T-helper 2 cell treated with Interferon-gamma antibody and Interleukin-4, amounts not matched to agents 100 ng/mL and 5 ng/mL, for 36 hours (primary cell): ENCODE data around the gene SLC35G3. TPM values are rescaled to one million over a fixed set of nuclear protein-coding genes. Genes with fewer than 3 reads are reported as not detected.

Experiments used
- total RNA-seq: library from RNA; stranded (reverse); gene quantifications from 2 replicates; pipeline ENCODE4 v1.2.3, GENCODE V29; 2022

The SLC35G3 gene
- total RNA-seq, 1 donor from 2014 or later: not detected

Other genes with a start within 250 kb of the SLC35G3 start
- gene CCT6B, start 232.9 kb downstream of the SLC35G3 start, total RNA-seq: 0.86 and 1.9 TPM in 2 replicates
- gene ZNF830, start 232.9 kb downstream of the SLC35G3 start, total RNA-seq: 24.6 and 26.1 TPM in 2 replicates
- 45.1 and 46.1 TPM in 2 replicates for gene LIG3, start 213.9 kb downstream of the SLC35G3 start, total RNA-seq
- gene RFFL, start 130.7 kb downstream of the SLC35G3 start, total RNA-seq: 30.7 and 39.6 TPM in 2 replicates
- 31.4 and 37.6 TPM in 2 replicates for gene RAD51D, start 74.5 kb downstream of the SLC35G3 start, total RNA-seq
- not detected in 2 replicates for gene FNDC8, start 72.8 kb downstream of the SLC35G3 start, total RNA-seq
- gene NLE1, start 52.1 kb downstream of the SLC35G3 start, total RNA-seq: 22.9 and 23.8 TPM in 2 replicates
- gene UNC45B, start 46.6 kb downstream of the SLC35G3 start, total RNA-seq: 0.07 and 0.18 TPM in 2 replicates
- gene SLFN5, start 48.7 kb upstream of the SLC35G3 start, total RNA-seq: 103 TPM in 2 replicates
- 86.6 and 88.2 TPM in 2 replicates for gene SLFN11, start 179.2 kb upstream of the SLC35G3 start, total RNA-seq
- 12.5 and 14.2 TPM in 2 replicates for gene SLFN12, start 238.1 kb upstream of the SLC35G3 start, total RNA-seq